GM23338 (cell line): ENCODE results near the gene NPHP4. TPM values are rescaled to one million over a fixed set of nuclear protein-coding genes. Genes with fewer than 3 reads are reported as not detected.

Experiments
- ATAC-seq: fragments of 200-7000 bp; cut with Tn5 transposase; 3 replicates; pipeline ENCODE4 v1.9.1; 2020
- DNase-seq: peaks from one replicate; pipeline ENCODE4 v3.0.0-alpha.2; 2015; ENCODE audit warnings: low spot score
- H2AFZ ChIP-seq: fragments of 200-600 bp; sonication (generic); 2 replicates; pipeline ENCODE4 v1.8.0; 2016; ENCODE audit warnings: antibody characterized with exemption, mild to moderate bottlenecking, moderate library complexity
- H3F3A ChIP-seq: fragments of 200-600 bp; sonication (generic); replicated peaks from 2 replicates; pipeline ENCODE4 v1.8.0; 2017; ENCODE audit warnings: antibody characterized with exemption, mixed run types, low read depth
- H3K27ac ChIP-seq: fragments of 200-600 bp; sonication (generic); 2 replicates; pipeline ENCODE4 v1.6.1; 2016; ENCODE audit warnings: low read depth
- H3K27me3 ChIP-seq: fragments of 200-600 bp; sonication (generic); 2 replicates; pipeline ENCODE4 v1.8.0; 2016; ENCODE audit warnings: mild to moderate bottlenecking, mixed run types, moderate library complexity; ENCODE audit not compliant: insufficient read depth
- H3K36me3 ChIP-seq: fragments of 200-600 bp; sonication (generic); 2 replicates; pipeline ENCODE4 v1.8.0; 2016; ENCODE audit warnings: mild to moderate bottlenecking; ENCODE audit not compliant: insufficient read depth
- H3K4me1 ChIP-seq: fragments of 200-600 bp; sonication (generic); 2 replicates; pipeline ENCODE4 v1.8.0; 2016; ENCODE audit warnings: mild to moderate bottlenecking, moderate library complexity; ENCODE audit not compliant: insufficient read depth
- H3K4me2 ChIP-seq: fragments of 200-600 bp; sonication (generic); 2 replicates; pipeline ENCODE4 v1.7.1; 2017; ENCODE audit warnings: mixed run types
- H3K4me3 ChIP-seq: fragments of 200-600 bp; sonication (generic); 2 replicates; pipeline ENCODE4 v1.6.1; 2016; ENCODE audit warnings: mixed run types
- H3K79me2 ChIP-seq: fragments of 200-600 bp; sonication (generic); replicated peaks from 2 replicates; pipeline ENCODE4 v1.8.0; 2017; ENCODE audit warnings: mild to moderate bottlenecking; ENCODE audit not compliant: insufficient read depth
- H3K9me2 ChIP-seq: fragments of 200-600 bp; sonication (generic); 2 replicates; pipeline ENCODE4 v1.8.0; 2017; ENCODE audit not compliant: insufficient read depth
- H4K20me1 ChIP-seq: fragments of 200-600 bp; sonication (generic); replicated peaks from 2 replicates; pipeline ENCODE4 v1.8.0; 2017; ENCODE audit warnings: mild to moderate bottlenecking; ENCODE audit not compliant: insufficient read depth
- H3K27ac Mint-ChIP-seq: 2 replicates; pipeline ENCODE4 v1.8.0; 2020; ENCODE audit warnings: inconsistent platforms, mild to moderate bottlenecking, moderate library complexity, mixed read lengths
- H3K27me3 Mint-ChIP-seq: 3 replicates; pipeline ENCODE4 v1.8.0; 2022; ENCODE audit warnings: low read depth, mild to moderate bottlenecking, moderate library complexity, mixed read lengths, inconsistent platforms; ENCODE audit not compliant: insufficient read depth, poor library complexity
- H3K36me3 Mint-ChIP-seq: 3 replicates; pipeline ENCODE4 v1.8.0; 2021; ENCODE audit warnings: low read depth, mild to moderate bottlenecking, inconsistent platforms, moderate library complexity, mixed read lengths
- H3K4me1 Mint-ChIP-seq: 3 replicates; pipeline ENCODE4 v1.8.0; 2020; ENCODE audit warnings: mild to moderate bottlenecking, inconsistent platforms, mixed read lengths
- H3K4me3 Mint-ChIP-seq: 3 replicates; pipeline ENCODE4 v1.8.0; 2021; ENCODE audit warnings: moderate library complexity, mild to moderate bottlenecking, inconsistent platforms, mixed read lengths
- H3K9me3 Mint-ChIP-seq: 3 replicates; pipeline ENCODE4 v1.8.0; 2020; ENCODE audit warnings: moderate library complexity, mild to moderate bottlenecking, inconsistent platforms, mixed read lengths
- CREB1 ChIP-seq: fragments of 250-450 bp; sonication (Bioruptor Pico); IDR thresholded peaks from 2 replicates; pipeline ENCODE4 v1.5.0; 2020; ENCODE audit warnings: low read depth, mild to moderate bottlenecking, moderate library complexity
- CTCF ChIP-seq, 2 experiments: fragments of 200-600 bp in 1 of 2; sonication (generic) in 1 of 2; conservative IDR thresholded peaks; 2 replicates each; pipeline versions ENCODE4 v1.5.1 to v1.6.1; 2016 to 2017; ENCODE audit warnings: antibody characterized with exemption in 2 of 2, low read depth in 2 of 2, mild to moderate bottlenecking in 2 of 2, moderate library complexity in 1 of 2
- ETS1 ChIP-seq: IDR thresholded peaks from 2 replicates; pipeline ENCODE4 v1.6.1; 2016; ENCODE audit warnings: antibody characterized with exemption
- EZH2 ChIP-seq: fragments of 200-600 bp; sonication (generic); IDR thresholded peaks from one replicate; pipeline ENCODE4 v1.8.0; 2017; ENCODE audit warnings: antibody characterized with exemption, mild to moderate bottlenecking, low read depth; ENCODE audit not compliant: unreplicated experiment
- JUNB ChIP-seq: IDR thresholded peaks from one replicate; pipeline ENCODE4 v1.6.1; 2016; ENCODE audit warnings: antibody characterized with exemption; ENCODE audit not compliant: unreplicated experiment
- NANOG ChIP-seq: IDR thresholded peaks from 2 replicates; pipeline ENCODE4 v1.6.1; 2016; ENCODE audit warnings: antibody characterized with exemption, borderline replicate concordance
- POLR2AphosphoS5 ChIP-seq: IDR thresholded peaks from 2 replicates; pipeline ENCODE4 v1.6.1; 2016; ENCODE audit warnings: antibody characterized with exemption, low read depth
- REST ChIP-seq: IDR thresholded peaks from one replicate; pipeline ENCODE4 v1.6.1; 2018; ENCODE audit warnings: antibody characterized with exemption; ENCODE audit not compliant: unreplicated experiment
- STAT1 ChIP-seq: IDR thresholded peaks from one replicate; pipeline ENCODE4 v1.6.1; 2016; ENCODE audit warnings: antibody characterized with exemption; ENCODE audit not compliant: unreplicated experiment
- ZNF114 ChIP-seq: fragments of 250-450 bp; sonication (Bioruptor Pico); IDR thresholded peaks from 2 replicates; pipeline ENCODE4 v1.5.0; 2020; ENCODE audit warnings: mild to moderate bottlenecking, moderate library complexity
- polyA plus RNA-seq: library from polyadenylated mRNA; unstranded; fragments of >200 nt; fragmentation: Nextera tagmentation; extraction: Ambion mirVana; gene quantifications from 2 replicates; pipeline ENCODE4 v1.2.1, GENCODE V29; 2016
- total RNA-seq: library from RNA; depleted of rRNA; stranded (reverse); fragments of >200 nt; shearing (Covaris generic); gene quantifications from 2 replicates; pipeline ENCODE4 v1.2.3, GENCODE V29; 2014

Gene NPHP4
- total and polyA plus RNA-seq, 2 experiments from 2014 or later: 2.5 to 12.4 TPM

- TF ChIP-seq ETS1 (no peak), NANOG (no peak), ZNF114 (CRISPR knock-in tag) (no peak)
Measured at GRCh38 chr1:5844442-5844841, 147.8 kb downstream of the NPHP4 start (continued).

- Histone ChIP-seq H3K36me3 (no peaks in the 10 kb centered on the region), H3F3A (no peaks in the 10 kb centered on the region), H3K4me2 (no peak overlapping the region), H3K27me3 (no peaks in the 10 kb centered on the region), H4K20me1 (no peaks in the 10 kb centered on the region), H3K27ac (no peak overlapping the region), H2AFZ (no peak overlapping the region), H3K4me3 (no peak overlapping the region), H3K4me1 (no peaks in the 10 kb centered on the region), H3K9me2 (no peaks in the 10 kb centered on the region), H3K79me2 (no peaks in the 10 kb centered on the region)
- Mint-ChIP-seq H3K9me3 (no peaks in the 10 kb centered on the region), H3K27me3 (peaks cover 12% of the 10 kb centered on the region), H3K4me3 (no peak overlapping the region), H3K4me1 (peaks cover 12% of the 10 kb centered on the region; the same call in 2 of the 3 replicates), H3K36me3 (no peaks in the 10 kb centered on the region), H3K27ac (no peak overlapping the region)
- DNase-seq: no peak
- no peak for TF ChIP-seq POLR2AphosphoS5
- no peak for TF ChIP-seq EZH2
- no peak for TF ChIP-seq CREB1 (CRISPR knock-in tag)
- TF ChIP-seq REST: no peak
- no peak for TF ChIP-seq CTCF (conservative IDR thresholded peaks at IDR 0.05; ENCODE audit: low read depth in 2 of 2)
- TF ChIP-seq ZNF114 (CRISPR knock-in tag): no peak
- no peak for TF ChIP-seq ETS1
- no peak for TF ChIP-seq JUNB
- TF ChIP-seq STAT1: no peak
- ATAC-seq: no peak
Measured at GRCh38 chr1:5843521-5844096, 148.6 kb downstream of the NPHP4 start.
